GM21526 (cell line): ENCODE data around the gene TLE5.
"Not testable (repeated sequence)": the region's sequence is repeated elsewhere in the genome, so short reads cannot be mapped to it uniquely, and the experiment has no call there.

Experiments
- ATAC-seq: cut with Tn5 transposase; IDR thresholded peaks from one replicate; pipeline ENCODE4 v1.9.1; 2021; ENCODE audit warnings: moderate library complexity; ENCODE audit not compliant: unreplicated experiment, low FRiP score

Gene TLE5

GRCh38 chr19:3027981-3028304 lies 34.4 kb downstream of the TLE5 start:
- no peak for ATAC-seq

GRCh38 chr19:3027292-3027691 lies 35.0 kb downstream of the TLE5 start:
- ATAC-seq, result no peak

- no peak for ATAC-seq
These were observed 35.5 kb downstream of the TLE5 start for GRCh38 chr19:3026768-3027167.

GRCh38 chr19:3025549-3025886 lies 36.8 kb downstream of the TLE5 start:
- ATAC-seq, result no peak

- ATAC-seq, result no peak
These were observed 37.3 kb downstream of the TLE5 start for GRCh38 chr19:3024870-3025548.

- ATAC-seq, result no peak
These were observed 37.8 kb downstream of the TLE5 start for GRCh38 chr19:3024509-3024869.

- no peak for ATAC-seq
These were observed 41.9 kb downstream of the TLE5 start for GRCh38 chr19:3020321-3020960.

- no peak for ATAC-seq
These were observed 43.0 kb downstream of the TLE5 start for GRCh38 chr19:3019211-3019854.

- ATAC-seq, result no peak
These were observed 44.4 kb downstream of the TLE5 start for GRCh38 chr19:3017923-3018322.

- no peak for ATAC-seq
These were observed 46.9 kb downstream of the TLE5 start for GRCh38 chr19:3015126-3016057.

GRCh38 chr19:3014135-3014534 lies 48.2 kb downstream of the TLE5 start:
- ATAC-seq, result no peak

GRCh38 chr19:3013263-3013725 lies 49.0 kb downstream of the TLE5 start:
- ATAC-seq, result no peak

GRCh38 chr19:3012621-3013262 lies 49.6 kb downstream of the TLE5 start:
- no peak for ATAC-seq

GRCh38 chr19:3012059-3012458 lies 50.2 kb downstream of the TLE5 start:
- ATAC-seq, result not testable (repeated sequence)

- no peak for ATAC-seq
These were observed 51.4 kb downstream of the TLE5 start for GRCh38 chr19:3010871-3011270.

GRCh38 chr19:3008994-3009393 lies 53.3 kb downstream of the TLE5 start:
- no peak for ATAC-seq

GRCh38 chr19:3007975-3008374 lies 54.3 kb downstream of the TLE5 start:
- no peak for ATAC-seq

- no peak for ATAC-seq
These were observed 56.1 kb downstream of the TLE5 start for GRCh38 chr19:3006075-3006767.

- ATAC-seq, result no peak
These were observed 57.0 kb downstream of the TLE5 start for GRCh38 chr19:3005345-3005744.

GRCh38 chr19:3004522-3004921 lies 57.8 kb downstream of the TLE5 start:
- ATAC-seq, result no peak
